ENCODE measurements around the gene AFTPH. TPM values are rescaled to one million over a fixed set of nuclear protein-coding genes. Genes with fewer than 3 reads are reported as not detected.

Gene AFTPH
- total and polyA plus RNA-seq, 8 donors = 16.1 to 35.4 (median 19.6) TPM

GRCh38 chr2:64535024-64535423, 10.9 kb downstream of the AFTPH start:
- Histone ChIP-seq H3K4me3 (no peak overlapping the region), H3K27me3 (no peaks in the 10 kb centered on the region), H3K4me1 (peaks cover 32 to 59% (median 34%) of the 10 kb centered on the region in 3 donors), H3K36me3 (no peaks in the 10 kb centered on the region), H3K9me3 (no peaks in the 10 kb centered on the region), H3K27ac (no peak overlapping the region)
- intact Hi-C loops (cut with DNase I) = no loop called here
- 93 to 98% methylated on average over 1 of the region's 1 CpG for WGBS, 2 donors
- TF ChIP-seq CTCF (IDR thresholded peaks at IDR 0.05) = no peak
- DNase-seq = no peak
- ATAC-seq = no peak
- no peak for FAIRE-seq

GRCh38 chr2:64537991-64538390, 13.9 kb downstream of the AFTPH start:
- no peak for FAIRE-seq
- H3K27ac ChIP-seq = no peak overlapping the region
- no peak for TF ChIP-seq CTCF (IDR thresholded peaks at IDR 0.05)
- intact Hi-C loops (cut with DNase I) = no loop called here
- H3K9me3 ChIP-seq = no peaks in the 10 kb centered on the region
- no peak for DNase-seq
- no peaks in the 10 kb centered on the region for H3K27me3 ChIP-seq
- peaks cover 49 to 80% (median 63%) of the 10 kb centered on the region in 3 donors for H3K4me1 ChIP-seq
- no peaks in the 10 kb centered on the region for H3K36me3 ChIP-seq
- no peak for ATAC-seq
- H3K4me3 ChIP-seq = no peak overlapping the region
- WGBS, 2 donors = 96 to 98% methylated on average over 2 of the region's 2 CpGs

GRCh38 chr2:64538764-64539433, 14.8 kb downstream of the AFTPH start:
- H3K36me3 ChIP-seq = no peaks in the 10 kb centered on the region
- FAIRE-seq = no peak
- 30 to 40% methylated on average over 3 of the region's 3 CpGs for WGBS, 2 donors
- H3K9me3 ChIP-seq = no peaks in the 10 kb centered on the region
- intact Hi-C loops (cut with DNase I) = no loop called here
- peak overlapping the region in 1 of 4 donors; percentile 14 for H3K27ac ChIP-seq
- no peak for DNase-seq
- ATAC-seq = no peak
- H3K4me3 ChIP-seq = no peak overlapping the region
- TF ChIP-seq CTCF (IDR thresholded peaks at IDR 0.05) = no peak
- peaks cover 49 to 80% (median 67%) of the 10 kb centered on the region in 3 donors for H3K4me1 ChIP-seq
- H3K27me3 ChIP-seq = no peaks in the 10 kb centered on the region

GRCh38 chr2:64540615-64541014, 16.5 kb downstream of the AFTPH start:
- Histone ChIP-seq H3K36me3 (no peaks in the 10 kb centered on the region), H3K27me3 (no peaks in the 10 kb centered on the region), H3K9me3 (no peaks in the 10 kb centered on the region), H3K4me3 (no peak overlapping the region), H3K4me1 (peaks cover 61 to 83% (median 69%) of the 10 kb centered on the region in 3 donors), H3K27ac (peak overlapping the region in 2 of 4 donors; percentile 69 to 80)
- FAIRE-seq = no peak
- intact Hi-C loops (cut with DNase I) = no loop called here
- WGBS, 2 donors = 70 to 73% methylated on average over 3 of the region's 3 CpGs
- TF ChIP-seq CTCF (IDR thresholded peaks at IDR 0.05) = no peak
- no peak for ATAC-seq
- DNase-seq = no peak

GRCh38 chr2:64541547-64541946, 17.4 kb downstream of the AFTPH start:
- H3K36me3 ChIP-seq = no peaks in the 10 kb centered on the region
- no peaks in the 10 kb centered on the region for H3K27me3 ChIP-seq
- WGBS, 2 donors = 78 to 84% methylated on average over 2 of the region's 2 CpGs
- TF ChIP-seq CTCF (IDR thresholded peaks at IDR 0.05) = no peak
- intact Hi-C loops (cut with DNase I) = no loop called here
- H3K27ac ChIP-seq = peak overlapping the region in 2 of 4 donors; percentile 69 to 80
- DNase-seq = no peak
- FAIRE-seq = no peak
- ATAC-seq = no peak
- no peaks in the 10 kb centered on the region for H3K9me3 ChIP-seq
- peaks cover 61 to 87% (median 69%) of the 10 kb centered on the region in 3 donors for H3K4me1 ChIP-seq
- H3K4me3 ChIP-seq = no peak overlapping the region
